ENCODE measurements around the gene NNMT. TPM values are rescaled to one million over a fixed set of nuclear protein-coding genes. Genes with fewer than 3 reads are reported as not detected.

NNMT gene
- total RNA-seq, 2 experiments from 2014 or later = not detected

DNA sequence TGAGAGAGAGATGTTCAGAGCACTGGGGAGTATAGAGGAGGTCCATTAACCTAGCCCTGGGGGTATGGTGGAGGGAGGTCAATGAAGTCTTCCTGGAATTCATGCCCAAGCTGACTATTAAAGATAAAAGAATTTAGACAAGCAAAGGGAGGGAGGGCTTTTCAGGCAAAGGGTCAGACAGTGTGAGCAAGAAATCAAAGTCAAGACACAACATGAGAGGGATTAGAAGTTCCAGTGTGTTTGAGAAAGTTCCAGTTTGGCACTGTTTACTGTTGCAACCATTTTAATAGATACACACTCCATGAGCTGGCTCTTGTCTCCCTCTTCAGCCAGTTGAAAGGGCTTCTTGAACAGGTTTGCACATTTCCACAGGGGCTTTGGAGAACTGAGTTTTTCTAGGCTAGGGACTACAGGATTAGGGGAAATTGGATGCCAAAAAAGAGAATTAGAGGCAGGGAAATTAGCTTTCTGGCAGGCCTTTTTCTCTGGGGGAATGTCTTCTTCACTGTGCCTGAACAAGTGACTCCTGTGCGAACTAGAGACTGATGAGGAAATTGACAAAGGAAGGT, 14.7 kb upstream of the NNMT start:
- no peak overlapping the region for H3K4me3 ChIP-seq (ENCODE audit: low read depth, low read length, poor library complexity, severe bottlenecking)
- DNase-seq (ENCODE audit: low spot score) = no peak
- no peak overlapping the region for H3K4me2 ChIP-seq (ENCODE audit: low read length)
- no peaks in the 10 kb centered on the region for H3K36me3 ChIP-seq (ENCODE audit: insufficient read depth, low read length)
- no peak overlapping the region for H2AFZ ChIP-seq (ENCODE audit: low read length)
- no peaks in the 10 kb centered on the region for H3K79me2 ChIP-seq (ENCODE audit: insufficient read depth, low read depth, low read length)
- H3K27ac ChIP-seq (ENCODE audit: low read depth, low read length, poor library complexity, severe bottlenecking) = no peak overlapping the region
- ChIA-PET POLR2A (no interaction called here), CTCF (ENCODE audit: unreplicated experiment) (no interaction called here)
- BruUV-seq (replicated peaks) = no TSS peak
- H4K20me1 ChIP-seq (ENCODE audit: insufficient read depth, low read length) = no peaks in the 10 kb centered on the region
- no peaks in the 10 kb centered on the region for H3K4me1 ChIP-seq (ENCODE audit: insufficient read depth, low read length, poor library complexity, severe bottlenecking)
- no peak for TF ChIP-seq EZH2phosphoT487 (IDR thresholded peaks at IDR 0.05; ENCODE audit: borderline replicate concordance, low read depth, low read length)
- TF ChIP-seq CTCF (conservative IDR thresholded peaks at IDR 0.05; ENCODE audit: low read length) = no peak
- H3K9me3 ChIP-seq (ENCODE audit: low read length) = no peaks in the 10 kb centered on the region
- intact Hi-C loops (cut with micrococcal nuclease; ENCODE audit: unreplicated experiment) = no loop called here
- no peaks in the 10 kb centered on the region for H3K9me2 ChIP-seq (ENCODE audit: insufficient read depth, low read length)

DNA sequence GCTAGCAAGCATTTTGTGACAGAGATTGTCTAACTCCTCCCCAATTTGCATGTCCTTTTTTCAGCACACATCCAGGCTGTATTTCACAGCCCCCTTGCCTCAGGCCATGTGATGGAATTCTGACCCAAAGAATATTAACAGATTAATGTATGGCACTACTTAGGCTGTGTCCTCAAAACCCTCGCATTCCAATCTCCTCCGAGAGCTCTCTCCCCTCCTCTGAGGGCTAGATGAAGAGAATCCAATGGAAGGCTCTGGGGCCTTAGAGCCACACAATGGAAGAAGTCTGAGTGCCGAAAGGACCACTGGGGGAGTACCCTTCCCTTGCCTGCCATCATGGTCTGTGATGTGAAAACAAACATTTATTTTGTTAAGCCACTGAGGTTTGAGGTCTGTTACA, 13.7 kb upstream of the NNMT start:
- DNase-seq (ENCODE audit: low spot score) = no peak
- Histone ChIP-seq H3K9me3 (ENCODE audit: low read length) (no peaks in the 10 kb centered on the region), H4K20me1 (ENCODE audit: insufficient read depth, low read length) (no peaks in the 10 kb centered on the region), H3K27ac (ENCODE audit: low read depth, low read length, poor library complexity, severe bottlenecking) (no peak overlapping the region), H2AFZ (ENCODE audit: low read length) (no peak overlapping the region), H3K4me3 (ENCODE audit: low read depth, low read length, poor library complexity, severe bottlenecking) (no peak overlapping the region), H3K4me1 (ENCODE audit: insufficient read depth, low read length, poor library complexity, severe bottlenecking) (no peaks in the 10 kb centered on the region), H3K79me2 (ENCODE audit: insufficient read depth, low read depth, low read length) (no peaks in the 10 kb centered on the region), H3K9me2 (ENCODE audit: insufficient read depth, low read length) (no peaks in the 10 kb centered on the region), H3K36me3 (ENCODE audit: insufficient read depth, low read length) (no peaks in the 10 kb centered on the region), H3K4me2 (ENCODE audit: low read length) (no peak overlapping the region)
- no peak for TF ChIP-seq CTCF (conservative IDR thresholded peaks at IDR 0.05; ENCODE audit: low read length)
- no peak for TF ChIP-seq EZH2phosphoT487 (IDR thresholded peaks at IDR 0.05; ENCODE audit: borderline replicate concordance, low read depth, low read length)
- BruUV-seq (replicated peaks) = no TSS peak
- intact Hi-C loops (cut with micrococcal nuclease; ENCODE audit: unreplicated experiment) = no loop called here
- ChIA-PET POLR2A (no interaction called here), CTCF (ENCODE audit: unreplicated experiment) (no interaction called here)

GRCh38 chr11:114283422-114283821, 12.8 kb upstream of the NNMT start:
- ChIA-PET CTCF (ENCODE audit: unreplicated experiment) (no interaction called here), POLR2A (no interaction called here)
- DNase-seq (ENCODE audit: low spot score) = no peak
- Histone ChIP-seq H3K4me2 (ENCODE audit: low read length) (no peak overlapping the region), H3K79me2 (ENCODE audit: insufficient read depth, low read depth, low read length) (no peaks in the 10 kb centered on the region), H2AFZ (ENCODE audit: low read length) (no peak overlapping the region), H3K4me1 (ENCODE audit: insufficient read depth, low read length, poor library complexity, severe bottlenecking) (no peaks in the 10 kb centered on the region), H3K9me3 (ENCODE audit: low read length) (no peaks in the 10 kb centered on the region), H3K36me3 (ENCODE audit: insufficient read depth, low read length) (no peaks in the 10 kb centered on the region), H3K9me2 (ENCODE audit: insufficient read depth, low read length) (no peaks in the 10 kb centered on the region), H3K27ac (ENCODE audit: low read depth, low read length, poor library complexity, severe bottlenecking) (no peak overlapping the region), H4K20me1 (ENCODE audit: insufficient read depth, low read length) (no peaks in the 10 kb centered on the region), H3K4me3 (ENCODE audit: low read depth, low read length, poor library complexity, severe bottlenecking) (no peak overlapping the region)
- intact Hi-C loops (cut with micrococcal nuclease; ENCODE audit: unreplicated experiment) = no loop called here
- no peak for TF ChIP-seq CTCF (conservative IDR thresholded peaks at IDR 0.05; ENCODE audit: low read length)
- no peak for TF ChIP-seq EZH2phosphoT487 (IDR thresholded peaks at IDR 0.05; ENCODE audit: borderline replicate concordance, low read depth, low read length)
- BruUV-seq (replicated peaks) = no TSS peak
